Mucosa of descending colon (tissue), 3 donors: ENCODE results near the gene ZBTB46. TPM values are rescaled to one million over a fixed set of nuclear protein-coding genes. Genes with fewer than 3 reads are reported as not detected.

Experiments
- ATAC-seq: fragments of 200-7000 bp; cut with Tn5 transposase; one replicate; pipeline ENCODE4 v1.9.1; 2020; ENCODE audit warnings: mild to moderate bottlenecking, moderate library complexity
- DNase-seq, 3 donors: peaks; one replicate each; pipeline ENCODE4 v3.0.0-alpha.2; 2020
- H3K36me3 ChIP-seq: fragments of 200-600 bp; one replicate; pipeline ENCODE4 v1.8.0; 2021; ENCODE audit warnings: low read depth, mild to moderate bottlenecking
- H3K4me1 ChIP-seq: fragments of 200-600 bp; one replicate; pipeline ENCODE4 v1.8.0; 2021; ENCODE audit warnings: low read depth, mild to moderate bottlenecking
- H3K4me3 ChIP-seq: fragments of 200-600 bp; one replicate; pipeline ENCODE4 v1.8.0; 2021; ENCODE audit warnings: mild to moderate bottlenecking
- H3K9me3 ChIP-seq: fragments of 200-600 bp; one replicate; pipeline ENCODE4 v1.8.0; 2021; ENCODE audit warnings: mild to moderate bottlenecking
- CTCF ChIP-seq: fragments of 200-600 bp; IDR thresholded peaks from one replicate; pipeline ENCODE4 v1.8.0; 2022; ENCODE audit warnings: antibody characterized with exemption, mild to moderate bottlenecking
- intact Hi-C, 2 donors: fragments of 100-400 bp; cut with DNase I in 1 of 2; cut with micrococcal nuclease in 1 of 2; formaldehyde crosslinking; loops; one replicate each; pipeline versions ENCODE4 v1.11.0 to v1.11.1; 2022; cut with DNase I, micrococcal nuclease
- total RNA-seq, 3 donors: library from RNA; stranded (reverse); fragmentation: NEBNext Ultra II Directional in 2 of 3; extraction: Animal tissue kit (Norgen Biotek cat#: 25700) in 2 of 3; gene quantifications; one replicate each; pipeline versions ENCODE4 v1.2.1 to v1.2.4, GENCODE V29; 2021 to 2023
- donor health status: DM: no; HTN: no; CAD: no; lungs with moderate emphysema.
- donor health status: DM: no; HTN: no; CAD: no.
- donor health status: DM: no; HTN: yes; CAD: no.

ZBTB46 gene
- total RNA-seq, 3 donors from 2014 or later, result 3.1 to 5.7 (median 3.3) TPM

GRCh38 chr20:63789836-63790571 lies 41.1 kb downstream of the ZBTB46 start:
- no peak for TF ChIP-seq CTCF
- DNase-seq (no peak), ATAC-seq (no peak)
- Histone ChIP-seq H3K9me3 (no peaks in the 10 kb centered on the region), H3K4me3 (no peak overlapping the region), H3K4me1 (no peaks in the 10 kb centered on the region), H3K36me3 (no peaks in the 10 kb centered on the region)
- intact Hi-C loops, result no loop called here

DNA sequence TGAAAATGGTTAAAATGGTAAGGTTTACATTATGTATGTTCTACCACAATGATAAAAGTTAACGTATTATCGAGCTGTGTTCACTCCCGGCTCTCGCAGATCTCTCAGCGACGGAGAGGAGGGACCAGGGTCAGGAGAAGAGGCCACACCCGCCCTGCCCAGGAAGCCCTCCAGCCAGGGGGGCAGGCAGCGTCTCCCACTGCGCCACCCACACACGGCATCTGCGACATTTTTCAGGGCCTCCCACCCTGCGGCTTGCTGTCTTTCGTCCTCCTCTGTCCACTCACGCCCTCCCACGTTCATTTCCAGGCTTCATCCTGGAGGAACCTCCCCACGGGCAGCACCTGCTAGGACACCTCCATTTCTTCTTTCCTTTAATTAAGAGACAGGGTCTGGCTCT lies 43.3 kb downstream of the ZBTB46 start:
- no peak overlapping the region for H3K4me3 ChIP-seq
- H3K36me3 ChIP-seq, result no peaks in the 10 kb centered on the region
- no peaks in the 10 kb centered on the region for H3K9me3 ChIP-seq
- no peaks in the 10 kb centered on the region for H3K4me1 ChIP-seq
- ATAC-seq (no peak), DNase-seq (no peak)
- intact Hi-C loops, result no loop called here
- no peak for TF ChIP-seq CTCF

- no peaks in the 10 kb centered on the region for H3K9me3 ChIP-seq
- TF ChIP-seq CTCF, result no peak
- intact Hi-C loops, result no loop called here
These were observed 43.8 kb downstream of the ZBTB46 start for GRCh38 chr20:63787302-63787701.

DNA sequence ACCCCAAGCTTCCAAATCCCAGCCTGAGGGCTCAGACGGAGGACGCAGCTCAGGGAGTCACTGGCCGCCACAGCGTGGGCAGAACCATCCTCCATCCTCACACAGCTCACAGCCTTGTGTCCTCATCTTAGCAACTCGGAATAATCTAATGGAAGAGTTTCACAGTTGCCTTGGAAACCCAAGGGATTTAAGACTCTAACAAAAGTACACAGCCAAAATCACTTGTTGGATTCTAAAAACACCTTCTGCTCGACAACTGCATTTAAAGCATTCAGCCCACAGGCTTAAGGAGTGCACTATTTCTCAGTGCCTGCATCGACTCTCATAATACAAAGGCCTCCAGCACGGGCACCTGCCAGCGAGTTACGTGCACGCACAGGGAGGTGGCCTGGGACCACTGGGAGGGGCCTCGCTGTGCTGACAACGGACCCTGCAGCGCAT lies 45.4 kb downstream of the ZBTB46 start:
- Histone ChIP-seq H3K4me1 (no peaks in the 10 kb centered on the region), H3K36me3 (no peaks in the 10 kb centered on the region), H3K9me3 (no peaks in the 10 kb centered on the region), H3K4me3 (no peak overlapping the region)
- DNase-seq (no peak), ATAC-seq (no peak)
- intact Hi-C loops, result no loop called here
- TF ChIP-seq CTCF, result no peak

More at GRCh38 chr20:63787302-63787701, 43.8 kb downstream of the ZBTB46 start:
- no peak for DNase-seq
- no peak for ATAC-seq
- H3K4me1 ChIP-seq, result no peaks in the 10 kb centered on the region
- H3K36me3 ChIP-seq, result no peaks in the 10 kb centered on the region
- H3K4me3 ChIP-seq, result no peak overlapping the region

GRCh38 chr20:63783970-63784369 lies 47.1 kb downstream of the ZBTB46 start:
- no peak for TF ChIP-seq CTCF
- intact Hi-C loops, result no loop called here
- no peaks in the 10 kb centered on the region for H3K9me3 ChIP-seq
- no peak for ATAC-seq
- no peaks in the 10 kb centered on the region for H3K36me3 ChIP-seq
- H3K4me3 ChIP-seq, result no peak overlapping the region
- no peaks in the 10 kb centered on the region for H3K4me1 ChIP-seq
- peak in 1 of 3 donors; percentile 39 for DNase-seq
